Chondrocyte (in vitro differentiated cells): ENCODE results near the gene KLF5. TPM values are rescaled to one million over a fixed set of nuclear protein-coding genes. Genes with fewer than 3 reads are reported as not detected.

Experiments
- DNase-seq: peaks from one replicate; pipeline ENCODE4 v3.0.0; 2021; ENCODE audit warnings: mixed read lengths, low spot score
- H3K27ac Mint-ChIP-seq: one replicate; pipeline ENCODE4 v1.8.0; 2021; ENCODE audit warnings: mild to moderate bottlenecking, moderate library complexity, mixed read lengths; ENCODE audit not compliant: unreplicated experiment
- H3K27me3 Mint-ChIP-seq: 2 replicates; pipeline ENCODE4 v1.8.0; 2021; ENCODE audit warnings: low read depth, mixed read lengths
- H3K36me3 Mint-ChIP-seq: 2 replicates; pipeline ENCODE4 v1.8.0; 2021; ENCODE audit warnings: low read depth, mixed read lengths
- H3K4me1 Mint-ChIP-seq: 2 replicates; pipeline ENCODE4 v1.8.0; 2021; ENCODE audit warnings: low read depth, mild to moderate bottlenecking, mixed read lengths
- H3K4me3 Mint-ChIP-seq: one replicate; pipeline ENCODE4 v1.8.0; 2021; ENCODE audit warnings: mild to moderate bottlenecking, moderate library complexity, mixed read lengths; ENCODE audit not compliant: unreplicated experiment
- H3K9me3 Mint-ChIP-seq: 2 replicates; pipeline ENCODE4 v1.8.0; 2021; ENCODE audit warnings: low read depth, mixed read lengths
- CTCF ChIP-seq: fragments of 200-600 bp; sonication (generic); IDR thresholded peaks from 2 replicates; pipeline ENCODE4 v1.5.0; 2021; ENCODE audit warnings: antibody characterized with exemption, mild to moderate bottlenecking, moderate library complexity
- total RNA-seq: library from RNA; stranded (reverse); gene quantifications from 3 replicates; pipeline ENCODE4 v1.2.1, GENCODE V29; 2021

Gene KLF5
- total RNA-seq, 1 donor from 2014 or later: 7.9 TPM

- Mint-ChIP-seq H3K27ac (peak overlapping the region; percentile 27), H3K4me1 (peaks cover 34% of the 10 kb centered on the region), H3K27me3 (no peaks in the 10 kb centered on the region), H3K4me3 (no peak overlapping the region), H3K9me3 (no peaks in the 10 kb centered on the region), H3K36me3 (peaks cover 15% of the 10 kb centered on the region)
- no peak for DNase-seq
- TF ChIP-seq CTCF: no peak
Measured at GRCh38 chr13:73072239-73072900, 13.6 kb downstream of the KLF5 start.

GRCh38 chr13:73073050-73073449 is 14.2 kb downstream of the KLF5 start:
- Mint-ChIP-seq H3K36me3 (peaks cover 16% of the 10 kb centered on the region), H3K9me3 (no peaks in the 10 kb centered on the region), H3K4me3 (no peak overlapping the region), H3K27ac (peak overlapping the region; percentile 27), H3K4me1 (peaks cover 34% of the 10 kb centered on the region), H3K27me3 (no peaks in the 10 kb centered on the region)
- TF ChIP-seq CTCF: no peak
- DNase-seq: no peak

- Mint-ChIP-seq H3K4me1 (peaks cover 34% of the 10 kb centered on the region), H3K27me3 (no peaks in the 10 kb centered on the region), H3K9me3 (no peaks in the 10 kb centered on the region), H3K27ac (peak overlapping the region; percentile 6), H3K36me3 (peaks cover 16% of the 10 kb centered on the region), H3K4me3 (no peak overlapping the region)
- no peak for DNase-seq
- no peak for TF ChIP-seq CTCF
Measured at GRCh38 chr13:73074014-73074413, 15.2 kb downstream of the KLF5 start.

GRCh38 chr13:73074926-73075325 is 16.1 kb downstream of the KLF5 start:
- Mint-ChIP-seq H3K27me3 (no peaks in the 10 kb centered on the region), H3K9me3 (no peaks in the 10 kb centered on the region), H3K4me1 (peaks cover 27% of the 10 kb centered on the region), H3K4me3 (no peak overlapping the region), H3K36me3 (peaks cover 14% of the 10 kb centered on the region), H3K27ac (no peak overlapping the region)
- no peak for DNase-seq
- no peak for TF ChIP-seq CTCF

- H3K4me3 Mint-ChIP-seq: no peak overlapping the region
- peaks cover 27% of the 10 kb centered on the region for H3K4me1 Mint-ChIP-seq
- peak overlapping the region; percentile 8 for H3K27ac Mint-ChIP-seq
- H3K36me3 Mint-ChIP-seq: peaks cover 14% of the 10 kb centered on the region
- no peaks in the 10 kb centered on the region for H3K9me3 Mint-ChIP-seq
- no peak for TF ChIP-seq CTCF
- H3K27me3 Mint-ChIP-seq: no peaks in the 10 kb centered on the region
- no peak for DNase-seq
Measured at GRCh38 chr13:73075546-73075945, 16.7 kb downstream of the KLF5 start.
